Panc1 (cell line): ENCODE measurements around the gene GJB3.

ENCODE experiments used
- POLR2AphosphoS5 ChIP-seq: IDR thresholded peaks from 2 replicates; pipeline ENCODE4 v1.6.1; 2012; ENCODE audit warnings: mild to moderate bottlenecking, low read depth, low read length, moderate library complexity
- SIN3A ChIP-seq: IDR thresholded peaks from 2 replicates; pipeline ENCODE4 v1.6.1; 2012; ENCODE audit warnings: low read depth, mild to moderate bottlenecking, low read length, moderate library complexity, borderline replicate concordance; ENCODE audit not compliant: insufficient read depth
- TCF7L2 ChIP-seq: IDR thresholded peaks from 2 replicates; pipeline ENCODE4 v1.6.1; 2011; ENCODE audit warnings: mild to moderate bottlenecking, low read depth, low read length, inconsistent platforms
- TF ChIP-seq, protein P1 (sequence below), 2 experiments: IDR thresholded peaks; 2 replicates each; pipeline ENCODE4 v1.6.1; 2011 to 2012; ENCODE audit warnings: low read depth in 2 of 2, control low read depth in 1 of 2, low read length in 1 of 2, mild to moderate bottlenecking in 1 of 2, moderate library complexity in 1 of 2; ENCODE audit not compliant: insufficient read depth in 1 of 2
- TF ChIP-seq, protein P2 (sequence below): fragments of 450-650 bp; IDR thresholded peaks from 2 replicates; pipeline ENCODE4 v1.5.1; 2017; ENCODE audit warnings: mild to moderate bottlenecking

DNA sequence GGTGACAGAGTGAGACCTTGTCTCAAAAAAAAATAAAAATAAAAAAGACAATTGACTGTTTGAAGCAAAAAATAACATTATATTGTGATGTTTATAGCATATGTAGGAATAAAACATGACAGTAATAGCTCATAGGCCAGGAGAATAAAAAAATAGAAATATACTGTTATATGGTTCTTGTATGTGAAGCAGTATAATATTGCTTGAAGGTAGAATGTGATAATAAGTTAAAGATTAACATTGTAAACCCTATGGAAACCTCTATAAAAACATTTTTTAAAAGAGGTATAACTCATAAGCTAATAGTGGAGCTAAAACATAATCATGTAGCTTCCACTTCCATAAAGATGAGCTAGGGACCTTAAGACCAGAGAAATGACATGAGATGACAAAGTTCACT, 35.3 kb downstream of the GJB3 start:
- TF ChIP-seq, protein P1, sequence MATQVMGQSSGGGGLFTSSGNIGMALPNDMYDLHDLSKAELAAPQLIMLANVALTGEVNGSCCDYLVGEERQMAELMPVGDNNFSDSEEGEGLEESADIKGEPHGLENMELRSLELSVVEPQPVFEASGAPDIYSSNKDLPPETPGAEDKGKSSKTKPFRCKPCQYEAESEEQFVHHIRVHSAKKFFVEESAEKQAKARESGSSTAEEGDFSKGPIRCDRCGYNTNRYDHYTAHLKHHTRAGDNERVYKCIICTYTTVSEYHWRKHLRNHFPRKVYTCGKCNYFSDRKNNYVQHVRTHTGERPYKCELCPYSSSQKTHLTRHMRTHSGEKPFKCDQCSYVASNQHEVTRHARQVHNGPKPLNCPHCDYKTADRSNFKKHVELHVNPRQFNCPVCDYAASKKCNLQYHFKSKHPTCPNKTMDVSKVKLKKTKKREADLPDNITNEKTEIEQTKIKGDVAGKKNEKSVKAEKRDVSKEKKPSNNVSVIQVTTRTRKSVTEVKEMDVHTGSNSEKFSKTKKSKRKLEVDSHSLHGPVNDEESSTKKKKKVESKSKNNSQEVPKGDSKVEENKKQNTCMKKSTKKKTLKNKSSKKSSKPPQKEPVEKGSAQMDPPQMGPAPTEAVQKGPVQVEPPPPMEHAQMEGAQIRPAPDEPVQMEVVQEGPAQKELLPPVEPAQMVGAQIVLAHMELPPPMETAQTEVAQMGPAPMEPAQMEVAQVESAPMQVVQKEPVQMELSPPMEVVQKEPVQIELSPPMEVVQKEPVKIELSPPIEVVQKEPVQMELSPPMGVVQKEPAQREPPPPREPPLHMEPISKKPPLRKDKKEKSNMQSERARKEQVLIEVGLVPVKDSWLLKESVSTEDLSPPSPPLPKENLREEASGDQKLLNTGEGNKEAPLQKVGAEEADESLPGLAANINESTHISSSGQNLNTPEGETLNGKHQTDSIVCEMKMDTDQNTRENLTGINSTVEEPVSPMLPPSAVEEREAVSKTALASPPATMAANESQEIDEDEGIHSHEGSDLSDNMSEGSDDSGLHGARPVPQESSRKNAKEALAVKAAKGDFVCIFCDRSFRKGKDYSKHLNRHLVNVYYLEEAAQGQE (IDR thresholded peaks at IDR 0.05; ENCODE audit: insufficient read depth in 1 of 2, low read depth in 2 of 2, low read length in 1 of 2) = no peak
- TF ChIP-seq, protein P2, sequence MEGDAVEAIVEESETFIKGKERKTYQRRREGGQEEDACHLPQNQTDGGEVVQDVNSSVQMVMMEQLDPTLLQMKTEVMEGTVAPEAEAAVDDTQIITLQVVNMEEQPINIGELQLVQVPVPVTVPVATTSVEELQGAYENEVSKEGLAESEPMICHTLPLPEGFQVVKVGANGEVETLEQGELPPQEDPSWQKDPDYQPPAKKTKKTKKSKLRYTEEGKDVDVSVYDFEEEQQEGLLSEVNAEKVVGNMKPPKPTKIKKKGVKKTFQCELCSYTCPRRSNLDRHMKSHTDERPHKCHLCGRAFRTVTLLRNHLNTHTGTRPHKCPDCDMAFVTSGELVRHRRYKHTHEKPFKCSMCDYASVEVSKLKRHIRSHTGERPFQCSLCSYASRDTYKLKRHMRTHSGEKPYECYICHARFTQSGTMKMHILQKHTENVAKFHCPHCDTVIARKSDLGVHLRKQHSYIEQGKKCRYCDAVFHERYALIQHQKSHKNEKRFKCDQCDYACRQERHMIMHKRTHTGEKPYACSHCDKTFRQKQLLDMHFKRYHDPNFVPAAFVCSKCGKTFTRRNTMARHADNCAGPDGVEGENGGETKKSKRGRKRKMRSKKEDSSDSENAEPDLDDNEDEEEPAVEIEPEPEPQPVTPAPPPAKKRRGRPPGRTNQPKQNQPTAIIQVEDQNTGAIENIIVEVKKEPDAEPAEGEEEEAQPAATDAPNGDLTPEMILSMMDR = no peak
- TF ChIP-seq TCF7L2 (no peak), POLR2AphosphoS5 (no peak), SIN3A (no peak)
